Trophoblast cell (in vitro differentiated cells and primary cell): ENCODE measurements around the gene PDE4D.

Experiments used
- DNase-seq, 2 donors: peaks; one replicate each; pipeline ENCODE4 v3.0.0-alpha.2; 2016
- H2AFZ ChIP-seq: 2 replicates; pipeline ENCODE4 v1.6.1; 2013; ENCODE audit warnings: low read length, moderate library complexity, mild to moderate bottlenecking; ENCODE audit not compliant: insufficient read depth, poor library complexity
- H2AK5ac ChIP-seq: 2 replicates; pipeline ENCODE4 v1.6.1; 2013; ENCODE audit warnings: mild to moderate bottlenecking, low read length
- H2BK120ac ChIP-seq: 2 replicates; pipeline ENCODE4 v1.6.1; 2013; ENCODE audit warnings: low read length, mild to moderate bottlenecking, moderate library complexity; ENCODE audit not compliant: insufficient read depth, poor library complexity
- H2BK12ac ChIP-seq: 2 replicates; pipeline ENCODE4 v1.6.1; 2013; ENCODE audit warnings: mild to moderate bottlenecking, low read length, moderate library complexity
- H2BK5ac ChIP-seq: 2 replicates; pipeline ENCODE4 v1.6.1; 2013; ENCODE audit warnings: low read length, low read depth, moderate library complexity, mild to moderate bottlenecking; ENCODE audit not compliant: poor library complexity
- H3K14ac ChIP-seq: 2 replicates; pipeline ENCODE4 v1.6.1; 2013; ENCODE audit warnings: mild to moderate bottlenecking, low read length
- H3K18ac ChIP-seq: 2 replicates; pipeline ENCODE4 v1.6.1; 2013; ENCODE audit warnings: mild to moderate bottlenecking, low read length
- H3K23ac ChIP-seq: 2 replicates; pipeline ENCODE4 v1.6.1; 2013; ENCODE audit warnings: low read length
- H3K27ac ChIP-seq: 2 replicates; pipeline ENCODE4 v1.5.1; 2013; ENCODE audit warnings: low read depth, mild to moderate bottlenecking, inconsistent platforms, low read length, moderate library complexity
- H3K27me3 ChIP-seq: 2 replicates; pipeline ENCODE4 v1.6.1; 2013; ENCODE audit warnings: inconsistent platforms, mild to moderate bottlenecking, low read length, moderate library complexity; ENCODE audit not compliant: insufficient read depth
- H3K36me3 ChIP-seq, 2 experiments: 1 replicate in 1 of 2; 2 replicates in 1 of 2; pipeline ENCODE4 v1.6.1; 2013; ENCODE audit warnings: low read length in 2 of 2, mild to moderate bottlenecking in 2 of 2, moderate library complexity in 1 of 2; ENCODE audit not compliant: insufficient read depth in 2 of 2, control insufficient read depth in 1 of 2
- H3K4ac ChIP-seq: 2 replicates; pipeline ENCODE4 v1.6.1; 2013; ENCODE audit warnings: low read depth, mild to moderate bottlenecking, low read length, moderate library complexity
- H3K4me1 ChIP-seq, 2 experiments: 1 replicate in 1 of 2; 2 replicates in 1 of 2; pipeline ENCODE4 v1.6.1; 2013; ENCODE audit warnings: low read length in 2 of 2, mild to moderate bottlenecking in 2 of 2, moderate library complexity in 1 of 2; ENCODE audit not compliant: insufficient read depth in 2 of 2, control insufficient read depth in 1 of 2
- H3K4me2 ChIP-seq: 2 replicates; pipeline ENCODE4 v1.6.1; 2013; ENCODE audit warnings: inconsistent platforms, mild to moderate bottlenecking, low read length, moderate library complexity
- H3K4me3 ChIP-seq: 2 replicates; pipeline ENCODE4 v1.5.1; 2013; ENCODE audit warnings: mild to moderate bottlenecking, low read depth, low read length, inconsistent platforms
- H3K79me1 ChIP-seq: one replicate; pipeline ENCODE4 v1.6.1; 2013; ENCODE audit warnings: low read length
- H3K79me2 ChIP-seq: 2 replicates; pipeline ENCODE4 v1.6.1; 2013; ENCODE audit warnings: low read length, mild to moderate bottlenecking; ENCODE audit not compliant: control insufficient read depth, insufficient read depth, poor library complexity
- H3K9ac ChIP-seq: 2 replicates; pipeline ENCODE4 v1.6.1; 2013; ENCODE audit warnings: mild to moderate bottlenecking, low read length
- H3K9me3 ChIP-seq: 2 replicates; pipeline ENCODE4 v1.6.1; 2013; ENCODE audit warnings: low read depth, mild to moderate bottlenecking, control low read depth, inconsistent platforms, low read length; ENCODE audit not compliant: insufficient read depth
- H4K12ac ChIP-seq: 2 replicates; pipeline ENCODE4 v1.6.1; 2013; ENCODE audit warnings: low read depth, mild to moderate bottlenecking, low read length, moderate library complexity
- H4K8ac ChIP-seq: 2 replicates; pipeline ENCODE4 v1.6.1; 2013; ENCODE audit warnings: low read depth, mild to moderate bottlenecking, low read length, moderate library complexity
- H4K91ac ChIP-seq: one replicate; pipeline ENCODE4 v1.6.1; 2013; ENCODE audit warnings: low read depth, mild to moderate bottlenecking, low read length, moderate library complexity
- WGBS: extraction: QIAGEN DNeasy Blood & Tissue Kit; methylation state at CpG from one replicate; pipeline ENCODE4 v1.1.7; 2013; ENCODE audit warnings: missing lambda C conversion rate; ENCODE audit not compliant: insufficient read length, insufficient coverage; ENCODE audit errors: extremely low coverage; 5-methylcytosine and 5-hydroxymethylcytosine counted together

The PDE4D gene

GRCh38 chr5:59540366-59540765 lies 353.2 kb downstream of the PDE4D start:
- H4K8ac ChIP-seq = no peak overlapping the region
- DNase-seq = no peak
- no peak overlapping the region for H3K23ac ChIP-seq
- H3K27ac ChIP-seq = no peak overlapping the region
- no peak overlapping the region for H3K9ac ChIP-seq
- no peak overlapping the region for H4K91ac ChIP-seq
- no peak overlapping the region for H2AFZ ChIP-seq
- no peaks in the 10 kb centered on the region for H3K79me1 ChIP-seq
- H3K36me3 ChIP-seq = no peaks in the 10 kb centered on the region
- H3K9me3 ChIP-seq = no peaks in the 10 kb centered on the region
- H3K18ac ChIP-seq = no peak overlapping the region
- no CpG with 5 or more reads among the region's 2 CpGs for WGBS
- no peak overlapping the region for H2BK5ac ChIP-seq
- H2BK12ac ChIP-seq = no peak overlapping the region
- H3K79me2 ChIP-seq = no peaks in the 10 kb centered on the region
- H3K4me3 ChIP-seq = no peak overlapping the region
- no peak overlapping the region for H3K4ac ChIP-seq
- H4K12ac ChIP-seq = no peak overlapping the region
- no peak overlapping the region for H2AK5ac ChIP-seq
- H3K27me3 ChIP-seq = no peaks in the 10 kb centered on the region
- H2BK120ac ChIP-seq = no peak overlapping the region
- no peak overlapping the region for H3K4me2 ChIP-seq
- no peaks in the 10 kb centered on the region for H3K4me1 ChIP-seq
- no peak overlapping the region for H3K14ac ChIP-seq

GRCh38 chr5:59538750-59539121 lies 354.8 kb downstream of the PDE4D start:
- H2AFZ ChIP-seq = no peak overlapping the region
- no peak overlapping the region for H3K4me2 ChIP-seq
- H4K91ac ChIP-seq = no peak overlapping the region
- H3K79me1 ChIP-seq = no peaks in the 10 kb centered on the region
- no peak overlapping the region for H2AK5ac ChIP-seq
- no peak overlapping the region for H3K9ac ChIP-seq
- H2BK5ac ChIP-seq = no peak overlapping the region
- no peak overlapping the region for H2BK120ac ChIP-seq
- H4K8ac ChIP-seq = no peak overlapping the region
- H3K27ac ChIP-seq = no peak overlapping the region
- no peaks in the 10 kb centered on the region for H3K4me1 ChIP-seq
- H3K79me2 ChIP-seq = no peaks in the 10 kb centered on the region
- H3K23ac ChIP-seq = no peak overlapping the region
- H3K36me3 ChIP-seq = no peaks in the 10 kb centered on the region
- no peaks in the 10 kb centered on the region for H3K27me3 ChIP-seq
- H2BK12ac ChIP-seq = no peak overlapping the region
- H4K12ac ChIP-seq = no peak overlapping the region
- no peak for DNase-seq
- H3K9me3 ChIP-seq = no peaks in the 10 kb centered on the region
- H3K18ac ChIP-seq = no peak overlapping the region
- H3K4ac ChIP-seq = no peak overlapping the region
- no peak overlapping the region for H3K14ac ChIP-seq
- H3K4me3 ChIP-seq = no peak overlapping the region

- Histone ChIP-seq H3K36me3 (no peaks in the 10 kb centered on the region), H3K27ac (no peak overlapping the region), H3K79me1 (no peaks in the 10 kb centered on the region), H3K9ac (no peak overlapping the region), H3K4me1 (no peaks in the 10 kb centered on the region), H2AFZ (no peak overlapping the region), H4K8ac (no peak overlapping the region), H4K91ac (no peak overlapping the region), H3K4me3 (no peak overlapping the region), H3K27me3 (no peaks in the 10 kb centered on the region), H2BK5ac (no peak overlapping the region), H3K79me2 (no peaks in the 10 kb centered on the region), H2BK12ac (no peak overlapping the region), H2BK120ac (no peak overlapping the region), H3K4me2 (no peak overlapping the region), H2AK5ac (no peak overlapping the region), H3K18ac (no peak overlapping the region), H4K12ac (no peak overlapping the region), H3K4ac (no peak overlapping the region), H3K23ac (no peak overlapping the region), H3K14ac (no peak overlapping the region), H3K9me3 (no peaks in the 10 kb centered on the region)
- no CpG with 5 or more reads among the region's 6 CpGs for WGBS
- DNase-seq = no peak
Observed at GRCh38 chr5:59537961-59538749, 355.4 kb downstream of the PDE4D start.

- Histone ChIP-seq H3K14ac (no peak overlapping the region), H3K4me1 (no peaks in the 10 kb centered on the region), H3K4ac (no peak overlapping the region), H4K91ac (no peak overlapping the region), H3K9ac (no peak overlapping the region), H3K4me3 (no peak overlapping the region), H2AFZ (no peak overlapping the region), H3K79me1 (no peaks in the 10 kb centered on the region), H3K9me3 (no peaks in the 10 kb centered on the region), H4K8ac (no peak overlapping the region), H3K79me2 (no peaks in the 10 kb centered on the region), H3K18ac (no peak overlapping the region), H2BK12ac (no peak overlapping the region), H2AK5ac (no peak overlapping the region), H3K27ac (no peak overlapping the region), H3K36me3 (no peaks in the 10 kb centered on the region), H3K23ac (no peak overlapping the region), H3K27me3 (no peaks in the 10 kb centered on the region), H2BK120ac (no peak overlapping the region), H3K4me2 (no peak overlapping the region), H4K12ac (no peak overlapping the region), H2BK5ac (no peak overlapping the region)
- no peak for DNase-seq
- no CpG with 5 or more reads among the region's 2 CpGs for WGBS
Observed at GRCh38 chr5:59536875-59537274, 356.7 kb downstream of the PDE4D start.
